ENCODE measurements around the gene C10orf90.

C10orf90 gene

DNA sequence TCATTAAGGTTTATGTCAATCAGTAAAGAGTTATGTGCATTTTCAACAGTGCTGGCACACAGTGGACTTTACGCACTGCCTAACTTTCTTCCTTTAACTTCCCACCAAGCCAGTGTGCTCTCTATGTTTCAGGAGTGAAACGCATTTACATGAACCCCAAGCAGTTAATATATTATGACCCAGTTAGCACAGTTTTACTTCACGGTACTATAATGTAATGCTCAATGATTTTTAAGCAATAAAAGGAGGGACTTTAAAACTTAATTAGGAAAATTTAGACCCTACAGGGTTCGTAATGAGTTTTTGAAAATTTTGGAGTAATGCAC is 100.3 kb downstream of the C10orf90 start:
- H3K9me3 ChIP-seq (replicated peaks in 1 of 2; ENCODE audit: control insufficient read depth in 2 of 2, insufficient read depth in 1 of 2, low read depth in 1 of 2, low read length in 2 of 2): peaks cover 0 to 3% of the 10 kb centered on the region in 2 donors
- no peak overlapping the region for H3K4me3 ChIP-seq (ENCODE audit: low read length in 2 of 2)
- no peak overlapping the region for H2BK12ac ChIP-seq (ENCODE audit: low read length)
- H3K14ac ChIP-seq (ENCODE audit: low read length): no peak overlapping the region
- H3K4me1 ChIP-seq (ENCODE audit: control insufficient read depth in 2 of 2, insufficient read depth in 1 of 2, low read depth in 1 of 2, low read length in 2 of 2): peaks cover 6 to 16% of the 10 kb centered on the region in 2 donors
- DNase-seq (ENCODE audit: low spot score): no peak
- no peak overlapping the region for H3K18ac ChIP-seq (ENCODE audit: low read length)
- no peak overlapping the region for H2BK5ac ChIP-seq (ENCODE audit: low read length)
- no peak overlapping the region for H3K27ac ChIP-seq (replicated peaks; ENCODE audit: low read length)
- no peak overlapping the region for H3K9ac ChIP-seq (ENCODE audit: low read depth, low read length, poor library complexity)
- H2BK15ac ChIP-seq (ENCODE audit: low read length): no peak overlapping the region
- WGBS, 2 donors (ENCODE audit: extremely low coverage in 2 of 2, insufficient read length in 2 of 2, insufficient replicate concordance in 1 of 2): no CpG with 5 or more reads among the region's 4 CpGs
- no peak overlapping the region for H2AK5ac ChIP-seq (ENCODE audit: low read depth, low read length)
- H3K27me3 ChIP-seq (ENCODE audit: control insufficient read depth in 3 of 3, insufficient read depth in 3 of 3, low read depth in 1 of 3, low read length in 3 of 3): no peaks in the 10 kb centered on the region
- H3K79me1 ChIP-seq (ENCODE audit: low read depth, low read length): no peaks in the 10 kb centered on the region
- no peaks in the 10 kb centered on the region for H3K36me3 ChIP-seq (replicated peaks in 1 of 2; ENCODE audit: control insufficient read depth in 2 of 2, insufficient read depth in 2 of 2, low read length in 2 of 2)
- H4K8ac ChIP-seq (ENCODE audit: low read depth, low read length): no peak overlapping the region
- H2AFZ ChIP-seq (ENCODE audit: low read length): peak overlapping the region; percentile 27
- H3K4ac ChIP-seq (ENCODE audit: low read length): no peak overlapping the region
- no peak overlapping the region for H2BK120ac ChIP-seq (ENCODE audit: low read depth, low read length)
- no peak overlapping the region for H3K4me2 ChIP-seq (ENCODE audit: insufficient read depth, low read length, poor library complexity, severe bottlenecking)
- no peak overlapping the region for H4K91ac ChIP-seq (ENCODE audit: low read depth, low read length, poor library complexity)
- no peak overlapping the region for H3K23ac ChIP-seq (ENCODE audit: low read depth, low read length, poor library complexity)

DNA sequence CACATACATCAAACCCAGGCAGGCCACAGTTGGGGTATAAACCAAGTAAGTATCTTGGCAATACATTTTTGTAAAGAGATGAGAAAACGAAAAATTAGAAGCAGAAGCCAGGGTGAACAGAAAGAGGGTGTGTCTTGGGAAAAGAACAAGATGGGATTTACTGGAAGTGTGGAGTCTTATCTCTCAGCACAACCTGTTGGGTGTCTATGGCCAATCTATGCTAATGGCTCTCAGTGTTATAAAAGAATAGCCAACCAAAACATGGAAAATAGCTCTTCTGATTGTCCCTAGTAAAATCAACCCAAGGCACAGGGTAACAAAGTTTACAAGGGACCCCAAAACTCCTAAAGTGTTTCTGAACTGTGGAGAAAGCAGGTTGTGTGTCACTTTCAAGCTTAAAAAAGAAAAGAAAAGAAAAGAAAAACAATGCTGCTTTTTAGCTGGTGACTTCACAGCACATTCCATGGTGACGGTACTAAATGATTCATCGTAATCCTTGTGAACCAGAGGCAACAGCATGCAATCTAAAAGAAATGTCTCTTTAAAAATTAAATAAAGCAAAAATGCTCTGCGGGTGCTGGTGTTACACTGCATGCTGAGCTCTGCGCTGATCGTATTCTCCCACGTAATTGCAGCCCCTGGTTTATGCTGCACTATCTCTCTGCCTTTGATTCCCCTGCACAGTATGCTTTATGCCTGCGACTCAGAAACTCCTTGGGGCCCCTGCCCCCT is 100.8 kb downstream of the C10orf90 start:
- Histone ChIP-seq H3K36me3 (replicated peaks in 1 of 2; ENCODE audit: control insufficient read depth in 2 of 2, insufficient read depth in 2 of 2, low read length in 2 of 2) (no peaks in the 10 kb centered on the region), H3K23ac (ENCODE audit: low read depth, low read length, poor library complexity) (no peak overlapping the region), H2AK5ac (ENCODE audit: low read depth, low read length) (no peak overlapping the region), H3K18ac (ENCODE audit: low read length) (no peak overlapping the region), H4K8ac (ENCODE audit: low read depth, low read length) (no peak overlapping the region), H2BK12ac (ENCODE audit: low read length) (no peak overlapping the region), H2BK120ac (ENCODE audit: low read depth, low read length) (no peak overlapping the region), H3K27ac (replicated peaks; ENCODE audit: low read length) (peak overlapping the region; percentile 25), H3K14ac (ENCODE audit: low read length) (no peak overlapping the region), H3K9me3 (replicated peaks in 1 of 2; ENCODE audit: control insufficient read depth in 2 of 2, insufficient read depth in 1 of 2, low read depth in 1 of 2, low read length in 2 of 2) (peaks cover 0 to 3% of the 10 kb centered on the region in 2 donors), H3K4me1 (ENCODE audit: control insufficient read depth in 2 of 2, insufficient read depth in 1 of 2, low read depth in 1 of 2, low read length in 2 of 2) (peaks cover 6 to 16% of the 10 kb centered on the region in 2 donors), H3K9ac (ENCODE audit: low read depth, low read length, poor library complexity) (no peak overlapping the region), H2BK15ac (ENCODE audit: low read length) (no peak overlapping the region), H4K91ac (ENCODE audit: low read depth, low read length, poor library complexity) (no peak overlapping the region), H3K4me3 (ENCODE audit: low read length in 2 of 2) (no peak overlapping the region), H2BK5ac (ENCODE audit: low read length) (no peak overlapping the region), H3K79me1 (ENCODE audit: low read depth, low read length) (no peaks in the 10 kb centered on the region), H3K4me2 (ENCODE audit: insufficient read depth, low read length, poor library complexity, severe bottlenecking) (no peak overlapping the region), H3K4ac (ENCODE audit: low read length) (no peak overlapping the region), H3K27me3 (ENCODE audit: control insufficient read depth in 3 of 3, insufficient read depth in 3 of 3, low read depth in 1 of 3, low read length in 3 of 3) (no peaks in the 10 kb centered on the region), H2AFZ (ENCODE audit: low read length) (peak overlapping the region; percentile 27)
- no peak for DNase-seq (ENCODE audit: low spot score)
- WGBS, 2 donors (ENCODE audit: extremely low coverage in 2 of 2, insufficient read length in 2 of 2, insufficient replicate concordance in 1 of 2): no CpG with 5 or more reads among the region's 8 CpGs

DNA sequence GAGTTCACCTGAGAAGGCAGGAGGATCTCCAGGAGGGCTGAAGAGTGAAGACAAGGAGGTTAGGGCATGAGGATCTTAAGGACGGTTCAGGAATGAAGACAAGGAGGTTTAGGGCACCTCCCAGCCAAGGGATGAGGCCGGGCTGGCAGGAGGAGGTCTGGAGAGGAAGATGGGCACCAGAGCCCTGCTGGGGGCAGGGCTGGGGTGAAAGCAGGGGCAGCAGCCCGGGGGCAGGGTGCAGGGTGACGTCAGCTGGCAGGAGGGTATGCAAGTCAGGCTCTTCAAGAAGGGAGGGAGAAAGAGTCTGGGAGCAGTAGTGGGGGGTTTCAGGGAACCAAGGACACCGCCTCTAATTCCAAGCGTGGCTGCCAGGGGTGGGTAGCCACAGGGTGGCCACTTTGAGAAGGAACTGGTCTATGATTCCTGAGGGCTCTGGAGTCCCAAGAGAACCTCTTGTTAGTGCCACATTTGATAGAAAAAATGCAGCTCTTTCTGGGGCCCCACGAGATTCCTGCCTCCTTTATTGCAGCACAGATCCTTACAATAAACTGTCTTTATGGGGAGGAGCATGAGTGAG is 101.6 kb downstream of the C10orf90 start:
- Histone ChIP-seq H2AFZ (ENCODE audit: low read length) (no peak overlapping the region), H3K36me3 (replicated peaks in 1 of 2; ENCODE audit: control insufficient read depth in 2 of 2, insufficient read depth in 2 of 2, low read length in 2 of 2) (no peaks in the 10 kb centered on the region), H3K23ac (ENCODE audit: low read depth, low read length, poor library complexity) (no peak overlapping the region), H3K18ac (ENCODE audit: low read length) (peak overlapping the region; percentile 38), H3K4ac (ENCODE audit: low read length) (no peak overlapping the region), H3K79me1 (ENCODE audit: low read depth, low read length) (no peaks in the 10 kb centered on the region), H2BK120ac (ENCODE audit: low read depth, low read length) (peak overlapping the region; percentile 42), H4K91ac (ENCODE audit: low read depth, low read length, poor library complexity) (no peak overlapping the region), H4K8ac (ENCODE audit: low read depth, low read length) (no peak overlapping the region), H3K14ac (ENCODE audit: low read length) (no peak overlapping the region), H3K4me1 (ENCODE audit: control insufficient read depth in 2 of 2, insufficient read depth in 1 of 2, low read depth in 1 of 2, low read length in 2 of 2) (peaks cover 6 to 16% of the 10 kb centered on the region in 2 donors), H3K27ac (replicated peaks; ENCODE audit: low read length) (no peak overlapping the region), H3K4me2 (ENCODE audit: insufficient read depth, low read length, poor library complexity, severe bottlenecking) (no peak overlapping the region), H2BK5ac (ENCODE audit: low read length) (no peak overlapping the region), H3K27me3 (ENCODE audit: control insufficient read depth in 3 of 3, insufficient read depth in 3 of 3, low read depth in 1 of 3, low read length in 3 of 3) (no peaks in the 10 kb centered on the region), H3K9me3 (replicated peaks in 1 of 2; ENCODE audit: control insufficient read depth in 2 of 2, insufficient read depth in 1 of 2, low read depth in 1 of 2, low read length in 2 of 2) (peaks cover 0 to 8% of the 10 kb centered on the region in 2 donors), H2BK15ac (ENCODE audit: low read length) (peak overlapping the region; percentile 8), H3K9ac (ENCODE audit: low read depth, low read length, poor library complexity) (no peak overlapping the region), H2BK12ac (ENCODE audit: low read length) (peak overlapping the region; percentile 77), H2AK5ac (ENCODE audit: low read depth, low read length) (peak overlapping the region; percentile 40), H3K4me3 (ENCODE audit: low read length in 2 of 2) (no peak overlapping the region)
- WGBS, 2 donors (ENCODE audit: extremely low coverage in 2 of 2, insufficient read length in 2 of 2, insufficient replicate concordance in 1 of 2): no CpG with 5 or more reads among the region's 7 CpGs
- no peak for DNase-seq (ENCODE audit: low spot score)

DNA sequence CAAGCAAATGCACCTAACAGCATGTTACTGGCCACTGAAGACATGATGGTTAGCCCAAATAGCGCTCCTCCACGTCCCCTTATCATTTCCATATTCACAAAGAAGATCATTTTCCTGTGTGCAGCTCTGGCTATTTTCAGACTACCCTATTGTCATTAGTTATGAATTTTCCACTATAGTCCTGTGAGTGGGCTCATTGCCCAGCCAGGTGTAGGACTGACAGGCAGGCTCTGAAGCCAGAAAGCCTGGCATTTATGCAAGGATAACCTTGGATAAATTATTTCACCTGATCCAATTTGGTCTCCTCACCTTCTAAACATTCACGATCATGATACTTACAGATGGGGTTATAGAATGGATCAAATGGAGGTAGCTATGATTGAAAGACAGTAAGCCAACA is 104.6 kb downstream of the C10orf90 start:
- H3K4ac ChIP-seq (ENCODE audit: low read length): no peak overlapping the region
- H3K9ac ChIP-seq (ENCODE audit: low read depth, low read length, poor library complexity): no peak overlapping the region
- no peak overlapping the region for H3K23ac ChIP-seq (ENCODE audit: low read depth, low read length, poor library complexity)
- H3K4me1 ChIP-seq (ENCODE audit: control insufficient read depth in 2 of 2, insufficient read depth in 1 of 2, low read depth in 1 of 2, low read length in 2 of 2): peaks cover 6 to 24% of the 10 kb centered on the region in 2 donors
- H4K8ac ChIP-seq (ENCODE audit: low read depth, low read length): no peak overlapping the region
- DNase-seq (ENCODE audit: low spot score): no peak
- H3K36me3 ChIP-seq (replicated peaks in 1 of 2; ENCODE audit: control insufficient read depth in 2 of 2, insufficient read depth in 2 of 2, low read length in 2 of 2): no peaks in the 10 kb centered on the region
- H2BK120ac ChIP-seq (ENCODE audit: low read depth, low read length): no peak overlapping the region
- H3K18ac ChIP-seq (ENCODE audit: low read length): no peak overlapping the region
- WGBS, 2 donors (ENCODE audit: extremely low coverage in 2 of 2, insufficient read length in 2 of 2, insufficient replicate concordance in 1 of 2): no CpG with 5 or more reads among the region's 3 CpGs
- no peak overlapping the region for H3K4me2 ChIP-seq (ENCODE audit: insufficient read depth, low read length, poor library complexity, severe bottlenecking)
- peaks cover 0 to 12% of the 10 kb centered on the region in 2 donors for H3K9me3 ChIP-seq (replicated peaks in 1 of 2; ENCODE audit: control insufficient read depth in 2 of 2, insufficient read depth in 1 of 2, low read depth in 1 of 2, low read length in 2 of 2)
- no peak overlapping the region for H3K27ac ChIP-seq (replicated peaks; ENCODE audit: low read length)
- no peak overlapping the region for H2BK5ac ChIP-seq (ENCODE audit: low read length)
- H3K79me1 ChIP-seq (ENCODE audit: low read depth, low read length): no peaks in the 10 kb centered on the region
- no peak overlapping the region for H2AK5ac ChIP-seq (ENCODE audit: low read depth, low read length)
- no peak overlapping the region for H2BK12ac ChIP-seq (ENCODE audit: low read length)
- H3K4me3 ChIP-seq (ENCODE audit: low read length in 2 of 2): no peak overlapping the region
- H3K14ac ChIP-seq (ENCODE audit: low read length): no peak overlapping the region
- H3K27me3 ChIP-seq (ENCODE audit: control insufficient read depth in 3 of 3, insufficient read depth in 3 of 3, low read depth in 1 of 3, low read length in 3 of 3): no peaks in the 10 kb centered on the region
- H4K91ac ChIP-seq (ENCODE audit: low read depth, low read length, poor library complexity): no peak overlapping the region
- no peak overlapping the region for H2AFZ ChIP-seq (ENCODE audit: low read length)
- H2BK15ac ChIP-seq (ENCODE audit: low read length): no peak overlapping the region
